ENCODE results near the gene ZNF273.

GRCh38 chr7:64875258-64875657 is 27.8 kb upstream of the ZNF273 start:
- TF ChIP-seq CTCF (IDR thresholded peaks at IDR 0.05) (no peak), EP300 (IDR thresholded peaks at IDR 0.05) (no peak), POLR2A (IDR thresholded peaks at IDR 0.05; ENCODE audit: low read depth) (no peak), POLR2AphosphoS5 (IDR thresholded peaks at IDR 0.05) (no peak)
